ENCODE measurements around the gene POLK.
"Not testable (repeated sequence)": the region's sequence is repeated elsewhere in the genome, so short reads cannot be mapped to it uniquely, and the experiment has no call there.

Gene POLK

DNA sequence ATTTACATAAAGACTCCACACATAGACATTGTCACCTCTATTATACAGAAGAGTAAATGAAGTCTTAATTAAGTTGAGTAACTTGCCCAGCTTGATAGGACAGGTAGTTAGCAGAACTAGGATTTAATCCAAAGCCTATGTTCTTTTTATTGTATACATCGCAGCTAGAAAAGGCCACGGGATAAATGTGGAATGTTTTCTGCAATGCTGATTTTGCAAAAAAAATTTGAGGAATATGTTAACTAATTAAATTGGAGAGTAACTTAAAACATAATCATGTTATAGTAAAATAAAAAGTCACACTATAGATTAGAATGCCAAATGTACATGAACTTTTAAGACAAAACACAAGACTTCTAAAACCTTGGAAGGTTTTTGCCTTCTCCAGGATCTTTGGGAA is 41.1 kb downstream of the POLK start:
- no peak for DNase-seq

DNA sequence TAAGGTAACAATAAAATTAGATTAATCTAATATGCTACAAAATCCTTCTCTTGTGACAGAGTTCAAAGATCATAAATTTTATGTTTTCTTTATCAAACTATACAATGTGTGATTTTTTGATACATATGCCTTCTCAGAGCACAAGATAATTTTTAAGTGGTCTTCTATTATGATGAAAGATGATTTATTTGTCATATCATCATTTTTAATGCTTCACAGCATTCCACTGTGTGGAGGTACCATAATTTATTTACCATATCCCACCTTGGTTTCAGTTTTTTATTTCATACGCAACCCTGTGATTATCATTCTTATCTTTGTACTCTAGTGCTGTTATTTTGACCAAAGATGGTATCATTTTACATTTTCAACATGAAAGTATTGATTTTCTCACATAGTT is 41.7 kb downstream of the POLK start:
- no peak for DNase-seq

DNA sequence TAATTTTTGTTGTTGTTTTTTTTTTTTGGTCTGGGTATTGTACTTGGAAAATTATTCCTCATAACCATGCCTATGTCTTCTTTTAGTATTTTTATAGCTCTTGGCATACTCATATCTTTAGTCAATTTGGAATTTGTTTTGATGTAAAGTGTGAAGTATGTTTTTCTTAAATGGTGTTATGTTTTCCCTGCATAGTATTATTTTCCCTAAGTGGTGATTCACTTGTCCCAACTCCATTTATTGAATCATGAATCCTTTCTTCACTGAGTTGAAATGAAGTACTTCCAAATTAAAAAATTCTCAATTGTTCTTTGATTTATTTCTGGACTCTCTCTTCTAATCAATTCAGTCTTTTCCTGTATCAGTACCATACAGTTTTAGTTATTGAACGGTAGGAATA is 46.5 kb downstream of the POLK start:
- DNase-seq: no peak

DNA sequence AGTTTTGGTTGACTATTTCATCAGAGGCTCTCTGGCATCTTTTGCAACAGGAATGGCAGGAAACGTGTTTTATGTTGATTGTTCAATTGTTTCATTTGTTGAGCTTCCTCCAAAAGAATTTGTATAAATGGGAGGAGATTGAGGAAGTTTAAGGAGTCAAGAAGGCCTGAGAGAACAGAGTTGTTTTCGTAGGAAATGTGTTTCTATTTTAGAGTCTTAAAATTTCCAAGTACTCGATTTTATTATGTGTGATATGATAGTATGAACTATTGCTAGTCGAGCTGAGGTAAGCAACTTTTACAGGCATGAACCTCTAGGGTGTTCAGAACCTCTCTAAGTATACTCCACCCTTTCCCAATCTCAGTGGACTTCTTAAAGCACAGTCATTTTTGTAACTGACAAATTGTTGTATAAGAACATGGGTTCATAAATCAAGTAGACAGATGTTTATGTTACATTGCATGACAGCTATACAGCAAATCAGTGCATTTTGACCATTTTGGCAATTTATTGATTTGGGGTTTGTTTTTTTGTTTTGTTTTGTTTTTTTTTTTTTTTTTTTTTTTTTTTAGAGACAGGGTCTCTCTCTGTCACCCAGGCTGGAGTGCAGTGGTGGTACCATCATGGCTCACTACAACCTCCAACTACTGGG is 47.4 kb downstream of the POLK start:
- no peak for DNase-seq

DNA sequence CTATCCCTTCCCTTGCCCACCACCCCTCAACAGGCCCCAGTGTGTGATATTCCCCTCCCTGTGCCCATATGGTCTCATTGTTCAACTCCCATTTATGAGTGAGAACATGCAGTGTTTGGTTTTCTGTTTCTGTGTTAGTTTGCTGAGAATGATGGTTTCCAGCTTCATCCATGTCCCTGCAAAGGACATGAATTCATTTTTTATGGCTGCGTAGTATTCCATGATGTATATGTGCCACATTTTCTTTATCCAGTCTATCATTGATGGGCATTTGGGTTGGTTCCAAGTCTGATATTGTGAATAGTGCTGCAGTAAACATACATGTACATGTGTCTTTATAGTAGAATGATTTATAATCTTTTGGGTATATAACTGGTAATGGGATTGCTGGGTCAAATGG is 49.0 kb downstream of the POLK start:
- DNase-seq: not testable (repeated sequence)

DNA sequence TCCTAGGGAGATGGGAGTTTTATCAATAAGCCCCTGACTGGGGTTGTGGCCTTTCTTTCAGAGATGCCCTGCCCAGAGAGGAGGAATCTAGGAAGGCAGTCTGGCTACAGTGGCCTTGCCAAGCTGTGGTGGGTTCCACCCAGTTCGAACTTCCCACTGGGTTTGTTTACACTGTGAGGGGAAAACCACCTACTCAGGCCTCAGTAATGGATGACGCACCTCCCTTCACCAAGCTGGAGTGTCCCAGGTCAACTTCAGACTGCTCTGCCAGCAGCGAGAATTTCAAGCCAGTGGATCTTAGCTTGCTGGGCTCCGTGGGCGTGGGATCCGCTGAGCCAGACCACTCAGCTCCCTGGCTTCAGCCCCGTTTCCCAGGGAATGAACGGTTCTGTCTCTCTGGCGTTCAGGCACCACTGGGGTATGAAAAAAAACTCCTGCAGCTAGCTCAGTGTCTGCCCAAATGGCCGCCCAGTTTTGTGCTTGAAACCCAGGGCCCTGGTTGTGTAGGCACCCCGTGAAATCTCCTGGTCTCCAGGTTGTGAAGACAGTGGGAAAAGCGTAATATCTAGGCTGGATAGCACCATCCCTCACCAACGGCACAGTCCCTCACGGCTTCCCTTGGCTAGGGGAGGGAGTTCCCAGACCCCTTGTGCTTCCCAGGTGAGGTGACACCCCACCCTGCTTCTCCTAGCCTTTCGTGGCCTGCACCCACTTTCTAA is 54.5 kb downstream of the POLK start:
- not testable (repeated sequence) for DNase-seq

DNA sequence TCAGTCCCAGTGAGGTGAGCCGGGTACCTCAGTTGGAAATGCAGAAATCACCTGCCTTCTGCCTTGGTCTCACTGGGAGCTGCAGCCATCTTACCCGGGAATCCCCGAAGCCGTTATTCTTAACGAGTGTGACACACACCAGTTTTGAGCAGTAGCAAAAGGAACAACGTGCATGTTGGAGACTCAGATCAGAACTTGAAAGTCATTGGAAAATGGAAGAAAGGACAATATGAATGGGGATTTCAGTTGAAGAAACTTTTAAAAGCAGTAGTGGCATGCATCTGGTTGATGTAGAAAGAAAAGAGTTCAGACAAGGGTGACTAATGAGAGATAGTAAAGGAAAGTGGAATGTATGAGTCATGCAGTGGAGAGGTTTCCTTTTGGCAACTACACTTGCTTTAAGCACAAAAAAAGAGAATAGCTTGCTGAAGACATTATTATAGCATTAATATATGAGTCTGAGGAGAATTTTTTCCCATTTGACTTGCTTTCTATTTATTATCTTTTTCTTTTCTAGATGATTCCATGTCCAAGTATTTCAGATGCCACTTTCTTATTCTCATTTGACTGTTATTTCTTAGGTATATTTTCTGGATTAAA is 55.1 kb downstream of the POLK start:
- DNase-seq: no peak

DNA sequence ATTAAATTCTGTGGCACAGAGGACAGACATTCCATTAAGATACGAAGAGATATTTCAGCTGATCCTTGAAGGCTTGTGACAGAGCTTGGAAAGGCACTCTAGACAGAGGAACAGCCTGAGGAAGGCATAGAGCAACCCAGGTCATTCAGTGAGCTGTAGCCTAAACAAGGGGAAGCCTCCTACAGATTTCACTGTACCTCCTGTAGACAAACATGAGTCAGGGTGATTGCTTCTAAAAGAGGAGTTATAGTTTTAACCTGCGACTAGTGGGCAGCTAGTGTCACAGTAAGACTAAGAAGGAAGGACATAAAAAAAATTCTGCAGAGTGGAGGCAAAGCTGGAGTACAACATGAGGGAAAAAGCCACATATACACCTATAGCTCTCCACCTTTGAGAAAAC is 56.0 kb downstream of the POLK start:
- DNase-seq: no peak

DNA sequence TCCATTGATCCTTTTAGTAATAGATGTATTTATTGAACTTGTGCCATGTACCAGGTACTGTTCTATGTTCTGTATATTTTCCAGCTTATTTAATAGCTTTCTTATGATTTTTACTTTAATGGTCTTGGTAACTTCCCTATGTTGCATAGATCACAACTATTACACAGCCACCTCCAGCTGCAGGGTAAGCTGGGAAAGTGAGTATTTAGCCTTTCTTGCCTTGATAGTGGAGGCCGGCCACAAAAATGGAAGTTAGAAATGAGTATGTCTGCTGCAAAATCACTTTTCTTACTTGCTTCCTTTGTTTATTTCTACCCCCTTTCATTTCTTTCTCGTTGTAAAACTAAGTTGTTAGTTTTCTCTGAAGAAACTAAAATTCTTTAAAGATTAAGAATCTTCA is 56.5 kb downstream of the POLK start:
- no peak for DNase-seq

DNA sequence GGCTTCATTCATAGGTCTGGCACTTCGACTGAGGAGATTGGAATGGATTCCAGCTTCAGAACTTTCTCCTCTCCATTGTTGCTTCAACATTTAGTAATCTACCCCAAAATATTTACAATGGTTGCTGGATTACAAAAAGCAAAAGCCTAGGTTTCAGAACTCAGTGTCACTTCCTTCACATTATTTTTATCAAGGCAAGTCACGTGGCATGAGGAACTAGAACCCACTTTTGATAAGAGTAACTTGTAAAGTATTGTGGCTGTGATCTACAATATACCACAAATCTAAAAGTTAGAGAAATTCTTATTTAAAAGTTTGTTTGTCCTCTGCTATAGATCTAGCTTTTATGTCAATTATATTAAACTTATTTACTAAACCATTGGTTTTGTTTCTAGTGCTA is 59.9 kb downstream of the POLK start:
- no peak for DNase-seq

DNA sequence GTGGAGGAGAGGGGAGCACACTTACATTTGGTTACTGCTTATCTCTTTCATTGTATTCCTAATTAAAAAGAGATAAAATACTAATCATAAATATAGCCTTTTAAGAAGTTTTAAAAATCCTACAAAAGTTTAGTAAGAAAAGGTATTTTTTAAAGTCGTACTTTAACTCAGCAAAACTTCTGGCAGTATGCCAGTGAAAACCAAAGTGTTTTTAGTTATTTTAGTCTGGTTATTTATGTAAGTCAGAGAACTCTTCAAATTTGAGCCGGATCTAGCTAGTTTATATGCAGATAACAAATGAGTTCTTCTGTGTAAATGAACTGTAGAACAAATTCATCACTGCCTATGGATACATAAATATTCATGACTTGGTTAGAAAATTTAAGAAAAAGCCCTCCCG is 63.1 kb downstream of the POLK start:
- no peak for DNase-seq

DNA sequence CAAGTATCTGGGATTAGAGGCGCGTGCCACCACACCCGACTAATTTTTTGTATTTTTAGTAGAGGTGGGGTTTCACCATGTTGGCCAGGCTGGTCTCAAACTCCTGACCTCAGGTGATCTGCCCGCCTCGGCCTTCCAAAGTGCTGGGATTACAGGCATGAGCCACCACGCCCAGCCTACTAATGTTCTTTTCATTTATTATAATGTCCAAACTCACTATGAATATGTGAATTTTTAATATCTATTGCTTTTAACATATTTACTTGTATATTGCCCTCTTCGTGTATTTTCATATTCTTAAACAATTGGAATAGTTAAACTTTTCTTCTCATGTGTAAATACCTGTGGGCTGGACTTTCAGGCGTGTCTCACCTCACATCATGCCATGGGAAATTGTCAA is 66.6 kb downstream of the POLK start:
- DNase-seq: not testable (repeated sequence)

DNA sequence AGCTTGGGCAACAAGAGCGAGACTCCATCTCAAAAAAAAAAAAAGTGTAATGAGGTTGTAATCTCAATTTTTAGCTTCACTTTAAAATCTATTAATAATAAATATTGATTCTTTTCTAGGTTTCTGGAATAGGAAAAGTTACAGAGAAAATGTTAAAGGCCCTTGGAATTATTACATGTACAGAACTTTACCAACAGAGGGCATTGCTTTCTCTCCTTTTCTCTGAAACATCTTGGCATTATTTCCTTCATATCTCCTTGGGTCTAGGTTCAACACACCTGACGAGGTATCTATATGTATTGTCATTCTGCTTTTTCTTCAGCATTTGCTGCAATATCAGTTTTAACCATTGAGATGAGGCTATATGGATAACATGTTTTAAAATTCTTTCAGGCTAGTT is 73.0 kb downstream of the POLK start:
- no peak for DNase-seq

DNA sequence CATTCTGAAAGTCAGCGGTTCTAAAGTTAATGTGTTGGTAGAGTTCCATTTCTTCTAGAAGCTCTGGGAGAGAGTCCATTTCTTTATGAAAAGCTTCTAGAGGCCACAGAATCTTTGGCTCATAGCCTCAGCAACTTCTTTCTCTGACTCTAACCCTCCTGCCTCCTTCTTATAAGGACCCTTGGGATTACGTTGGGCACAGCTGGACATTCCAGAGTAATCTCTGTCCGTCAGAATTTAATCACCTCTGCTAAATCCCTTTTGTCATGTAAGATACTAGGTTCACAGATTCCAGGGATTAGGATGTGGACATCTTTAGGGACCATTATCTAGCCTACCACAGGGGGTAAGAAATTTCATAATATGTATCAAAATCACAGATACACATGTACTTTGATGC is 77.0 kb downstream of the POLK start:
- no peak for DNase-seq

DNA sequence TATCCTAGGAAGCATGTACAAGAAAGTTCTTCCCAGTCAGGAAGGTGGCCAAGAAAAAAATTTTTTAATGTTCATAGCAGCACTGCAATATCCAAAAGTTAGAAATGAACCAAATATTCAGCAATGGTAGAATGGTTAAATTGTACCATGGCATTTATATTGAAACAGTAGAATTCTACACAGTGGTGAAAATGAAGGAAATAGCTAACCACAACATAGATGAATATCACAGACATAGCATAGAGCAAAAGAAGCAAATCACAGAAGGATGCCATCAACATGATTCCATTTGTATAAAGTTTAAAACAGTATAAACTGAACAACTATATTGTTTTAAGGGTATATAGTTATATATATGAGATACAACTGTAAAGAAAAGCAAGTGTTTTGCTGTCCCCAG is 88.8 kb downstream of the POLK start:
- no peak for DNase-seq

DNA sequence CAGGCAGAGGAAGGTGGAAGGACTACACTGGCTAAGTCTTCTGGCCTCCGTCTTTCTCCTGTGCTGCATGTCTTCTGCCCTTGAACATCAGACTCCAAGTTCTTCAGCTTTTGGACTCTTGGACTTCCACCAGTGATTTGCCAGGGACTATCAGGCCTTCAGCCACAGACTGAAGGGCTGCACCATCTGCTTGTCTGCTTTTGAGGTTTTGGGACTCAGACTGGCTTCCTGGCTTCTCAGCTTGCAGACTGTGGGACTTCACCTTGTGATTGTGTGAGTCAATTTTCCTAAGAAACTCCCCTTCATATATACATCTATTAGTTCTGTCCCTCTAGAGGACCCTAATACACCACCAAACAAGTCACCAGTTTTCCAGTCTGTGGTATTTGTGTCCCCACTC is 89.9 kb downstream of the POLK start:
- DNase-seq: no peak

DNA sequence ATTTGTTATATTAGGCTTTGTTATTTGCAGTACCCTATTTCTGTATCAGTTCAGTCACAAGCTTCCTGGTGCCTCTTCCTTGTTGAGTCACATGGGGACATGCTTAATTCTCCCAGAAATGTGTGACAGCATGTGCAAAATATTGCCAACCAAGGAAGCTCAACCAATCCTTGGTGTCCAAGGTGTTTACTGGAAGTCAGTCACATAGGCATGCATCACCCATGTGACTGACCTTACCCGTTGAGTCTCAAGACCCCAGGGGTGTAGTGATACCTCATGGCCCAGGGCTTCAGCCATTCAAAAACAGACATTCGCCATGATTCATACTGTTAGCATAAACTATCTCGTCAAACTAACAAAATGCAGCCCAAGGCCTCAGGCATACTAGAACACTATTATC is 90.3 kb downstream of the POLK start:
- no peak for DNase-seq

DNA sequence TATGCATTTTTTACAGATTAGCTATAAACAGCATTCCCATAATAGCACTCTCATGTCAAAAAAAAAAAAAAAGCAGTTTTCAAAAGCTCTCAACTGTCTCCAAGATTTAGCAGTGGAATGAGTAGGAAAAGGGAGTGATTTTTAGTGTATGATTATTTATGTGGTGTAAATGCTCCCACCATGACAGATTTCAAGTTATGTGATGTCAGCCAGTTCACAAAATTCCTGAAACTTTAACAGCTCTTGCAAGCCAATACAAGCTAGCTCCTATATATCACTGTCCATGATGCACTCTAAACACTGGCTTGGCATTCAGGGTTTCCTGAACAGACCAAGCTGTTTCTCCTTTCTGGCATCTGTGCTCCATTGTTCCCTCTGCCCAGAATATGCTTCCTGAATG is 91.7 kb downstream of the POLK start:
- DNase-seq: no peak

DNA sequence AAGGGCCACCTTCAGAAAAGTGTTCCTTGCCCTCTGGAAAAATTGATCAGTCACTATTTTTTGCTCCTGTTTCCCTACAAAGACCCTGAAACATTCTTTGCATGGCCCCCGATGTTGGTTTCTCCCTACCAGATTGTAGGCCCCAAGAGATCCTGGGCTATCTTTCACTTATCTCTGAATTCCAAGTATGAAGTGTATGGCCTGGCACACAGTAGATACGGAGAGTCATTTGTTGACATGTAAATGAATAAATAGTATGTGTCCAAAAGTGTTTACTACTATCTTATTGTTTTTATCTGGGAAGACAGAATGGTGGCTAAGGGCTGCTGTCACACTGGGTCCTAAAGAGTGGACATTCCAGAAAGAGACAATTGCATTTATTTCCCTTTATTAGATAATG is 92.1 kb downstream of the POLK start:
- DNase-seq: no peak

DNA sequence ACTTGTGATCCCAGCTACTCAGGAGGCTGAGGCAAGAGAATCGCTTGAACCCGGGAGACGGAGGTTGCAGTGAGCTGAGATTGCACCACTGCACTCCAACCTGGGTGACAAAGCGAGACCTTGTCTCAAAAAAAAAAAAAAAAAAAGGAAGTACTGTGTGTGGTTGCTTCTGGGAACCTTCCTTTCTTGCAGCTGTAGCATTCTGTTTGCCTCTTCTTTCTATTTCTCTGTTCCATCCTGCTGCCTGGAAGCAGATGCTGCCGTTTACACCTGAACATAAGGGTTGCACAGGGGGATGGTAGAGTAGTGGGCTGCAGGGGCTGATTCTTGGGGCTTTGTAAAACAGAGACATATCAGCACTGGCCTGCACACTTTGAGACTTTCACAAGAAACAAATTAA is 95.7 kb downstream of the POLK start:
- not testable (repeated sequence) for DNase-seq

DNA sequence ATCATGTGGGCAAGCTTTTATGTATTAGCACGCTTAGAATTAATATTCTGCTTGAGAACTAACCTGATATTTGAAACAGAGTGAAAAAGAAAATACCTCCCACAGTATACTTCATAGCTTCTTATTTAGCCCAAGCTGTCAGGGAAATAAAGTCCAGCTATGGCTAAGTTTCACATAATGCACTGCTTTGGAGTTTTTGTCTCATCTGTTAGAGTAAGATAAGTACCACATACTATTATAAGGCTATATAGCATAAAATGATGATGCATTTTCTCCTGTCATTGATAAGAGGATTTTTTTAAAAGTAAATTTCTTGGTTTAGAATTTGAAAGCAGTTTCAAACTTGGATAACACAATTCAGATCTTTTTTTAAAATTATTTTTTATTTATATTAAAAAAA is 97.2 kb downstream of the POLK start:
- no peak for DNase-seq

DNA sequence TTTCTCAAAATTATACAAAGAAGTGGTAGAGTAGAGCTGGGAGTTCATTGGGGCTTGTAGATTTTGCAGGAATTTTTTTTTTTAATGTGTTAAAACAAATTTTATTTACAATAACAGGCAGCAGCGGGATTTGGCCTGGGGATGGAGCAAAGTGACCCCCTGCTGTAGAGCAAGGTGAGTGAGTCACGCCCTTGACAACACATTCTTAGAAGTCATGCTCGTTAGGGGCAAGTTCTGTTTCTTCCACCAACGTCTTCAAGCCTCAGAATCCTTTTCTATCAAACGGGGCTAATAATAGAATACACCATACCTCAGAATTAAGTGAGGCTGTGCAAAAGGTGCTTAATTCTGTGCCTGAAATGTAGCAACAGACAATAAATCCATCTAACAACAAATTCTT is 98.5 kb downstream of the POLK start:
- no peak for DNase-seq

DNA sequence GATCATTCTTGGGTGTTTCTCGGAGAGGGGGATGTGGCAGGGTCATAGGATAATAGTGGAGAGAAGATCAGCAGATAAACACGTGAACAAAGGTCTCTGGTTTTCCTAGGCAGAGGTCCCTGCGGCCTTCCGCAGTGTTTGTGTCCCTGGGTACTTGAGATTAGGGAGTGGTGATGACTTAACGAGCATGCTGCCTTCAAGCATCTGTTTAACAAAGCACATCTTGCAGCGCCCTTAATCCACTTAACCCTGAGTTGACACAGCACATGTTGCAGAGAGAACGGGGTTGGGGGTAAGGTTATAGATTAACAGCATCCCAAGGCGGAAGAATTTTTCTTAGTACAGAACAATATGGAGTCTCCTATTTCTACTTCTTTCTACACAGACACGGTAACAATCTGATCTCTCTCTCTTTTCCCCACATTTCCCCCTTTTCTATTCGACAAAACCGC is 99.2 kb downstream of the POLK start:
- not testable (repeated sequence) for DNase-seq

All from NCI-H1694 treated with DMSO at 0.1 percent for 48 hours (cell line).